ENCODE results near the gene ATP6V1C2. TPM values are rescaled to one million over a fixed set of nuclear protein-coding genes. Genes with fewer than 3 reads are reported as not detected.

ATP6V1C2 gene
- total RNA-seq, 1 donor from 2014 or later = 0.14 TPM

- TF ChIP-seq EZH2 (IDR thresholded peaks at IDR 0.05; ENCODE audit: insufficient read depth, low read length) (no peak), CTCF (IDR thresholded peaks at IDR 0.05; ENCODE audit: insufficient read depth, low read depth, low read length) (no peak)
- H3K9ac ChIP-seq (ENCODE audit: low read length) = no peak overlapping the region
- no peaks in the 10 kb centered on the region for H3K27me3 ChIP-seq (ENCODE audit: insufficient read depth, low read length)
- Mint-ChIP-seq H3K27me3 (ENCODE audit: low read depth, unreplicated experiment) (peaks cover 7% of the 10 kb centered on the region), H3K36me3 (ENCODE audit: low read depth, unreplicated experiment) (no peaks in the 10 kb centered on the region), H3K4me1 (ENCODE audit: low read depth, unreplicated experiment) (no peaks in the 10 kb centered on the region), H3K4me3 (ENCODE audit: unreplicated experiment) (no peak overlapping the region), H3K9me3 (ENCODE audit: unreplicated experiment) (no peaks in the 10 kb centered on the region), H3K27ac (ENCODE audit: unreplicated experiment) (no peak overlapping the region)
- FAIRE-seq = no peak
- H3K79me2 ChIP-seq (ENCODE audit: insufficient read depth, low read length) = no peaks in the 10 kb centered on the region
- no peaks in the 10 kb centered on the region for H3K4me1 ChIP-seq (ENCODE audit: insufficient read depth, low read length)
- H3K4me3 ChIP-seq (ENCODE audit: insufficient read depth, low read depth, low read length) = no peak overlapping the region
- no peak overlapping the region for H3K4me2 ChIP-seq (ENCODE audit: low read length)
- H2AFZ ChIP-seq (ENCODE audit: low read depth, low read length) = no peak overlapping the region
- no peaks in the 10 kb centered on the region for H3K36me3 ChIP-seq (ENCODE audit: insufficient read depth, low read length)
- no peak for DNase-seq (ENCODE audit: low read depth)
- no peak overlapping the region for H3K27ac ChIP-seq (ENCODE audit: low read depth, low read length)
- no peaks in the 10 kb centered on the region for H4K20me1 ChIP-seq (ENCODE audit: insufficient read depth, low read length)
- no peaks in the 10 kb centered on the region for H3K9me3 ChIP-seq (ENCODE audit: insufficient read depth, low read depth, low read length)
Measured at GRCh38 chr2:10740226-10740625, 18.8 kb downstream of the ATP6V1C2 start.

DNA sequence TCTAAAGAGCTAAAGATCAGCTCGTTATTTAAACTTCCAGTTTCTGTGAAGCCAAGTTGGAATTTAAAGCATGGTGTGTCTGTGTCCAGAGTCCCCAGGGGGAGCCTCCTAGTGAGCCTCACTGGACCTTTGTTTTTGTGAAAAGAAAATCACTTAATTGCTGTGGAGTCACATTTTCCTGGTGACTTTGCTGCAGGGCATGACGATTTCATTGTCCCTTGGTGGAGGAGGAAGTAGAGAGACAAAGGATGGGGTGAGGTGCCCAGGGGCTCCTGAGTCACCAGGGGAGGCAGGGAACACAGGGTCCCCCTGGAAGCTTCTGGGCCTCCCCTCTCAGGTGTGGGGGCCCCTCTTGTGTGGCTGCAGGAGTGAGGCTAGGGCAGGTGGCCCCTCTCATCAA lies 19.7 kb downstream of the ATP6V1C2 start:
- DNase-seq (ENCODE audit: low read depth) = no peak
- no peak overlapping the region for H3K4me3 ChIP-seq (ENCODE audit: insufficient read depth, low read depth, low read length)
- no peak for TF ChIP-seq EZH2 (IDR thresholded peaks at IDR 0.05; ENCODE audit: insufficient read depth, low read length)
- TF ChIP-seq CTCF (IDR thresholded peaks at IDR 0.05; ENCODE audit: insufficient read depth, low read depth, low read length) = no peak
- H3K9me3 ChIP-seq (ENCODE audit: insufficient read depth, low read depth, low read length) = no peaks in the 10 kb centered on the region
- no peaks in the 10 kb centered on the region for H3K27me3 ChIP-seq (ENCODE audit: insufficient read depth, low read length)
- peaks cover 11% of the 10 kb centered on the region for H3K27me3 Mint-ChIP-seq (ENCODE audit: low read depth, unreplicated experiment)
- no peaks in the 10 kb centered on the region for H3K79me2 ChIP-seq (ENCODE audit: insufficient read depth, low read length)
- no peak overlapping the region for H3K9ac ChIP-seq (ENCODE audit: low read length)
- no peaks in the 10 kb centered on the region for H3K4me1 ChIP-seq (ENCODE audit: insufficient read depth, low read length)
- H3K36me3 ChIP-seq (ENCODE audit: insufficient read depth, low read length) = no peaks in the 10 kb centered on the region
- FAIRE-seq = no peak
- no peak overlapping the region for H3K27ac Mint-ChIP-seq (ENCODE audit: unreplicated experiment)
- H4K20me1 ChIP-seq (ENCODE audit: insufficient read depth, low read length) = no peaks in the 10 kb centered on the region
- H3K4me2 ChIP-seq (ENCODE audit: low read length) = no peak overlapping the region
- H3K4me3 Mint-ChIP-seq (ENCODE audit: unreplicated experiment) = no peak overlapping the region
- H2AFZ ChIP-seq (ENCODE audit: low read depth, low read length) = no peak overlapping the region
- peaks cover 2% of the 10 kb centered on the region for H3K9me3 Mint-ChIP-seq (ENCODE audit: unreplicated experiment)
- no peaks in the 10 kb centered on the region for H3K36me3 Mint-ChIP-seq (ENCODE audit: low read depth, unreplicated experiment)
- no peak overlapping the region for H3K27ac ChIP-seq (ENCODE audit: low read depth, low read length)
- no peaks in the 10 kb centered on the region for H3K4me1 Mint-ChIP-seq (ENCODE audit: low read depth, unreplicated experiment)

GRCh38 chr2:10742666-10743065 lies 21.2 kb downstream of the ATP6V1C2 start:
- Mint-ChIP-seq H3K9me3 (ENCODE audit: unreplicated experiment) (peaks cover 2% of the 10 kb centered on the region), H3K4me1 (ENCODE audit: low read depth, unreplicated experiment) (no peaks in the 10 kb centered on the region), H3K27ac (ENCODE audit: unreplicated experiment) (no peak overlapping the region), H3K4me3 (ENCODE audit: unreplicated experiment) (no peak overlapping the region), H3K36me3 (ENCODE audit: low read depth, unreplicated experiment) (no peaks in the 10 kb centered on the region), H3K27me3 (ENCODE audit: low read depth, unreplicated experiment) (peaks cover 11% of the 10 kb centered on the region)
- TF ChIP-seq CTCF (IDR thresholded peaks at IDR 0.05; ENCODE audit: insufficient read depth, low read depth, low read length) = no peak
- no peak for TF ChIP-seq EZH2 (IDR thresholded peaks at IDR 0.05; ENCODE audit: insufficient read depth, low read length)
- no peak overlapping the region for H3K4me3 ChIP-seq (ENCODE audit: insufficient read depth, low read depth, low read length)
- no peaks in the 10 kb centered on the region for H3K27me3 ChIP-seq (ENCODE audit: insufficient read depth, low read length)
- no peaks in the 10 kb centered on the region for H3K79me2 ChIP-seq (ENCODE audit: insufficient read depth, low read length)
- H3K36me3 ChIP-seq (ENCODE audit: insufficient read depth, low read length) = no peaks in the 10 kb centered on the region
- no peak overlapping the region for H3K27ac ChIP-seq (ENCODE audit: low read depth, low read length)
- H2AFZ ChIP-seq (ENCODE audit: low read depth, low read length) = no peak overlapping the region
- no peak overlapping the region for H3K4me2 ChIP-seq (ENCODE audit: low read length)
- no peaks in the 10 kb centered on the region for H3K4me1 ChIP-seq (ENCODE audit: insufficient read depth, low read length)
- FAIRE-seq (no peak), DNase-seq (ENCODE audit: low read depth) (no peak)
- H3K9me3 ChIP-seq (ENCODE audit: insufficient read depth, low read depth, low read length) = no peaks in the 10 kb centered on the region
- no peaks in the 10 kb centered on the region for H4K20me1 ChIP-seq (ENCODE audit: insufficient read depth, low read length)
- no peak overlapping the region for H3K9ac ChIP-seq (ENCODE audit: low read length)
